ENCODE results near the gene BLTP2.

The BLTP2 gene

DNA sequence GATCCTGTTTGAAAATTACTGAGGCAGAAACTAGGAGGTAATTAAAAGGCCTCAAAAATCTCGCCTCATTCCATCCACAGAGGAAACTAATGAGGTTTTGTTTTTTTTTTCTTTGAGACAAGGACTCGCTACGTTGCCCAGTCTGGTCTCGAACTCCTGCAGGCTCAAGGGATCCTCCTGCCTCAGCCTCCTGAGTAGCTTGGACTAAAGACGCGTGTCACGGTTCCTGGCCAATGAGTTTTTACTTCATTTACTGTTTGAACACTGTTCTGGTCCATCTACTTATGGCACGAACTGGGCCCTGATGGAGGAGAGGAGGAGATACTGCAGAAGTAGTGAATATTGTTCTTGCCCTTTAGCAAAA is 600 bp upstream of the BLTP2 start:
- no peaks in the 10 kb centered on the region for H3K9me3 ChIP-seq (ENCODE audit: insufficient read depth, low read depth, low read length)
- peaks cover 44% of the 10 kb centered on the region for H3K36me3 ChIP-seq (ENCODE audit: insufficient read depth, low read depth, low read length)
- peak overlapping the region; percentile 84; the same call in 1 of the 2 replicates for H3K9ac ChIP-seq (ENCODE audit: low read depth, low read length)
- peaks cover 5% of the 10 kb centered on the region; the same call in 1 of the 2 replicates for H3K4me1 ChIP-seq (ENCODE audit: insufficient read depth, low read length)
- peak overlapping the region; percentile 61 for H3K27ac ChIP-seq (ENCODE audit: low read length)
- no peaks in the 10 kb centered on the region for H3K27me3 ChIP-seq (ENCODE audit: insufficient read depth, low read length)
- H3K4me3 ChIP-seq (ENCODE audit: low read length) = peak overlapping the region; percentile 89

GRCh38 chr17:28643983-28644786 is 773 bp downstream of the BLTP2 start:
- no peaks in the 10 kb centered on the region for H3K9me3 ChIP-seq (ENCODE audit: insufficient read depth, low read depth, low read length)
- peaks cover 56% of the 10 kb centered on the region for H3K36me3 ChIP-seq (ENCODE audit: insufficient read depth, low read depth, low read length)
- H3K27me3 ChIP-seq (ENCODE audit: insufficient read depth, low read length) = no peaks in the 10 kb centered on the region
- peaks cover 5% of the 10 kb centered on the region; the same call in 1 of the 2 replicates for H3K4me1 ChIP-seq (ENCODE audit: insufficient read depth, low read length)
- H3K4me3 ChIP-seq (ENCODE audit: low read length) = peak overlapping the region; percentile 89
- peak overlapping the region; percentile 48 for H3K27ac ChIP-seq (ENCODE audit: low read length)
- H3K9ac ChIP-seq (ENCODE audit: low read depth, low read length) = peak overlapping the region; percentile 84

DNA sequence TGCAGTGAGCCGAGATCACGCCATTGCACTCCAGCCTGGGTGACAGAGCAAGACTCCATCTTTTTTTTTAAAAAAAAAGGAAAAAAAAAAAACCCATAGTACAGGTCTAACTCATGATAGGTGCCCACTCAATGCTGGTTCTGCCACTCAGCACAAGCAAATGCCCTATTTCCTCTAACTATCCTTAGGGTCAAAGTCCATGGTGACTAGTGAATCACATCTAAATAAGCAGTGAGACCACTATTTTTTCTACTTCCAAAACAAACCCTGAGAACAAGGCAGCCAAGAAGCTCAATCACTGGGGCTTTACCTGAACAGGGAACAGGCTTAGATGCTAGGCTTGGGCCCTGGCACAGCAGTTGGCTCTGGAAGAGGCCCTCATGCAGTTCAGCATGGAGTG is 3.4 kb downstream of the BLTP2 start:
- Histone ChIP-seq H3K9ac (ENCODE audit: low read depth, low read length) (no peak overlapping the region), H3K27ac (ENCODE audit: low read length) (no peak overlapping the region)

DNA sequence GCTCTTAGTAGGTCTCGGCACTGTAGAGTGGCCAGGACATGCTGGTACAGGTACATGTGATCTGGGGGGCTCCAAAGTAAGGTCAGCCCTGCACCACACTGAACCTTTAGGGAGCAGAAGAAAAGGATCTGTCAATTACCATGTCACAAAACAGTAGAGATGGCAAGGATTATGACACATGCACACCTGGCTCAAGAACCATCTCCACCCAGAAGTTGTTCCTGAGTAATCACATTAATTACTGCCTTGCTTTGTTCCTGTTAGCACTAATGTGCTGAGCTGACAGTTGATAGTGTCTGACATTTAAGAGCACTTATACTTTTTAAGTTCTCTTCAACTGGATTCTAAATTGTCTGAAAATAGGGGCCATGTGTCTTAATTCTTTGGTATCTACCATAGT is 9.5 kb downstream of the BLTP2 start:
- H3K27ac ChIP-seq (ENCODE audit: low read length) = no peak overlapping the region
- no peaks in the 10 kb centered on the region for H3K9me3 ChIP-seq (ENCODE audit: insufficient read depth, low read depth, low read length)
- peaks cover 99% of the 10 kb centered on the region for H3K36me3 ChIP-seq (ENCODE audit: insufficient read depth, low read depth, low read length)
- no peaks in the 10 kb centered on the region for H3K4me1 ChIP-seq (ENCODE audit: insufficient read depth, low read length)
- H3K27me3 ChIP-seq (ENCODE audit: insufficient read depth, low read length) = no peaks in the 10 kb centered on the region
- H3K9ac ChIP-seq (ENCODE audit: low read depth, low read length) = no peak overlapping the region
- no peak overlapping the region for H3K4me3 ChIP-seq (ENCODE audit: low read length)

More for the DNA sequence above, 3.4 kb downstream of the BLTP2 start:
- Histone ChIP-seq H3K36me3 (ENCODE audit: insufficient read depth, low read depth, low read length) (peaks cover 71% of the 10 kb centered on the region), H3K9me3 (ENCODE audit: insufficient read depth, low read depth, low read length) (no peaks in the 10 kb centered on the region), H3K4me1 (ENCODE audit: insufficient read depth, low read length) (peaks cover 5% of the 10 kb centered on the region; the same call in 1 of the 2 replicates), H3K4me3 (ENCODE audit: low read length) (no peak overlapping the region), H3K27me3 (ENCODE audit: insufficient read depth, low read length) (no peaks in the 10 kb centered on the region)

- H3K4me1 ChIP-seq (ENCODE audit: insufficient read depth, low read length) = no peaks in the 10 kb centered on the region
- no peak overlapping the region for H3K4me3 ChIP-seq (ENCODE audit: low read length)
- H3K9ac ChIP-seq (ENCODE audit: low read depth, low read length) = no peak overlapping the region
- no peaks in the 10 kb centered on the region for H3K27me3 ChIP-seq (ENCODE audit: insufficient read depth, low read length)
- peaks cover 100% of the 10 kb centered on the region for H3K36me3 ChIP-seq (ENCODE audit: insufficient read depth, low read depth, low read length)
- no peaks in the 10 kb centered on the region for H3K9me3 ChIP-seq (ENCODE audit: insufficient read depth, low read depth, low read length)
- H3K27ac ChIP-seq (ENCODE audit: low read length) = no peak overlapping the region
Measured at GRCh38 chr17:28634206-28634865, 10.6 kb downstream of the BLTP2 start.

DNA sequence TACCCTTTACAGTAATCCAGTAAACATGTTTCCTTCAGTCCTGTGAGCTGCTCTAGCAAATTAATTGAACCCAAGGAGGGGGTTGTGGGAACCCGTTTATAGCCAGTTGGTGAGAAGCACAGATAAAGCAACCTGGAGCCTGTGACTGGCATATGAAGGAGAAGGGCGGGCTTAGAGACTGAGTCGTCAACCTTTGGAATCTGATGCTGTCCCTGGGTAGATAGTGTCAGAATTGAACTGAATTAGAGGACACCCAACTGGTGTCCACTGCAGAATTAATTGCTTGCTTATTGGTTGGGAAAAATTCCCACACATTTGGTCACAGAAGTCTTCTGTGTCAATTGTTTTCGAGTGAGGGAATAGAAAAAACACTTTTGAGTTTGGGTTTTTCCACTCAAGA is 18.1 kb downstream of the BLTP2 start:
- Histone ChIP-seq H3K9ac (ENCODE audit: low read depth, low read length) (no peak overlapping the region), H3K9me3 (ENCODE audit: insufficient read depth, low read depth, low read length) (no peaks in the 10 kb centered on the region), H3K27ac (ENCODE audit: low read length) (no peak overlapping the region), H3K4me1 (ENCODE audit: insufficient read depth, low read length) (no peaks in the 10 kb centered on the region), H3K27me3 (ENCODE audit: insufficient read depth, low read length) (no peaks in the 10 kb centered on the region), H3K36me3 (ENCODE audit: insufficient read depth, low read depth, low read length) (peaks cover 93% of the 10 kb centered on the region), H3K4me3 (ENCODE audit: low read length) (no peak overlapping the region)

DNA sequence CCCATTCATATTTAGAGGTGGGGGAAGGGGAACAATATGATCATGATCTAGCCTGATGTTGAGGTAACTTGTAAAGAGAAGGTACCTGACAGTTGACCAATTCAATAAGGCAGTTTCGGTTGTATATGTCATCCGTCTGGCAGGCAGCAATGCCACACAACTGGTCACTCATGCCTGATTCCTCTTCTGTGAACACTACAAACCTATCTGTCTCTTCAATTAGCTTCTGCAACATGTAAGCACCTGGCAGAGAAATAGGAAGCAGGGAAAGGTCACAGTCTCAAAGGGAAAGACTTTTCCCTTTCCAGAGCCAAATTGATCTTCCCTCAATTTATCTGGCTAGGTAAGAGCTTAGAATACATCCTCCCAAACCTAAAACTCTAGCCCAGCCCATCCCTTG is 20.8 kb downstream of the BLTP2 start:
- Histone ChIP-seq H3K4me1 (ENCODE audit: insufficient read depth, low read length) (no peaks in the 10 kb centered on the region), H3K27ac (ENCODE audit: low read length) (no peak overlapping the region), H3K9ac (ENCODE audit: low read depth, low read length) (no peak overlapping the region), H3K4me3 (ENCODE audit: low read length) (no peak overlapping the region), H3K9me3 (ENCODE audit: insufficient read depth, low read depth, low read length) (no peaks in the 10 kb centered on the region), H3K36me3 (ENCODE audit: insufficient read depth, low read depth, low read length) (peaks cover 94% of the 10 kb centered on the region), H3K27me3 (ENCODE audit: insufficient read depth, low read length) (no peaks in the 10 kb centered on the region)

- no peak overlapping the region for H3K27ac ChIP-seq (ENCODE audit: low read length)
- peaks cover 97% of the 10 kb centered on the region for H3K36me3 ChIP-seq (ENCODE audit: insufficient read depth, low read depth, low read length)
Measured at GRCh38 chr17:28623696-28624095, 21.3 kb downstream of the BLTP2 start.

GRCh38 chr17:28622186-28622585 is 22.8 kb downstream of the BLTP2 start:
- Histone ChIP-seq H3K4me1 (ENCODE audit: insufficient read depth, low read length) (no peaks in the 10 kb centered on the region), H3K9me3 (ENCODE audit: insufficient read depth, low read depth, low read length) (no peaks in the 10 kb centered on the region), H3K36me3 (ENCODE audit: insufficient read depth, low read depth, low read length) (peaks cover 97% of the 10 kb centered on the region), H3K27ac (ENCODE audit: low read length) (no peak overlapping the region), H3K4me3 (ENCODE audit: low read length) (no peak overlapping the region), H3K27me3 (ENCODE audit: insufficient read depth, low read length) (no peaks in the 10 kb centered on the region), H3K9ac (ENCODE audit: low read depth, low read length) (no peak overlapping the region)

More at GRCh38 chr17:28623696-28624095, 21.3 kb downstream of the BLTP2 start:
- H3K9ac ChIP-seq (ENCODE audit: low read depth, low read length) = no peak overlapping the region
- no peaks in the 10 kb centered on the region for H3K4me1 ChIP-seq (ENCODE audit: insufficient read depth, low read length)
- no peak overlapping the region for H3K4me3 ChIP-seq (ENCODE audit: low read length)
- no peaks in the 10 kb centered on the region for H3K27me3 ChIP-seq (ENCODE audit: insufficient read depth, low read length)
- no peaks in the 10 kb centered on the region for H3K9me3 ChIP-seq (ENCODE audit: insufficient read depth, low read depth, low read length)

DNA sequence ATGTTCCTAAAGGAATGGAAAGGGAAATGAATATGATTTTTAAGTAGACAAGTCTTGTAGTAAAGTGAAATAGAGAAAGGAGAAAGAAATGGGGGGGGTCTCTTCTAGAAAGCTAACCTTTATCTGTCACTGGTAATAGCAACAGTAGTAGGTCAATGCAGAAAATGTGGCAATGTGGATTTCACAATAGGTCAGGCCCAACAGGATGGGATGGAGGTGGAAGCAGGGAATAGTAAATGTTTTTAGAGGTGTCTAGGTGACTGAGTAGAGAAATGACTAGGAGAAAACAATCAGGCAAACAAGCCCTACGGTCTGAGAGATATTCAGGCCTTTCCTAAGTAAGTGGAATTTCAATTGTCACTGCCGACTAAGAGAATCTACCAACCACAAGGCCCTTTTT is 24.9 kb downstream of the BLTP2 start:
- no peak overlapping the region for H3K9ac ChIP-seq (ENCODE audit: low read depth, low read length)
- no peaks in the 10 kb centered on the region for H3K9me3 ChIP-seq (ENCODE audit: insufficient read depth, low read depth, low read length)
- H3K27ac ChIP-seq (ENCODE audit: low read length) = no peak overlapping the region
- H3K27me3 ChIP-seq (ENCODE audit: insufficient read depth, low read length) = no peaks in the 10 kb centered on the region
- peaks cover 100% of the 10 kb centered on the region for H3K36me3 ChIP-seq (ENCODE audit: insufficient read depth, low read depth, low read length)
- H3K4me1 ChIP-seq (ENCODE audit: insufficient read depth, low read length) = no peaks in the 10 kb centered on the region
- H3K4me3 ChIP-seq (ENCODE audit: low read length) = no peak overlapping the region

DNA sequence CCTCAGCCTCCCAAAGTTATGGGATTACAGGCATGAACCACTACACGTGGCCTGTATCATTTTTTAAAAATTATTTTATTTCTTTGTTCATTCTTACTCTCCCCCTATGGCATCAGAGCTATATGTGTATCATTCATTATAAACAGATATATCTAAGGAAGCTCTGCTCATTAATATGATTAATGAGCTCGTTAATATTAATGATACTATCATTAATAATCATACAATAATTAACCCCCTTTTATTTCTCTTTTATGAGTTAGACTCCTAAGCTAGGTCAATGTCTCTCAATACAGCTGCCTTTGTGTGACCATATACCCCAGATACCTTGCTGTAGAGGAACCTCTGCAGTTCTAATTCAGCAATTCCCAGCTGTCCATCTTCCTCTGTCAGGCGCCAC is 26.5 kb downstream of the BLTP2 start:
- Histone ChIP-seq H3K27me3 (ENCODE audit: insufficient read depth, low read length) (no peaks in the 10 kb centered on the region), H3K9ac (ENCODE audit: low read depth, low read length) (no peak overlapping the region), H3K36me3 (ENCODE audit: insufficient read depth, low read depth, low read length) (peaks cover 99% of the 10 kb centered on the region), H3K9me3 (ENCODE audit: insufficient read depth, low read depth, low read length) (no peaks in the 10 kb centered on the region), H3K27ac (ENCODE audit: low read length) (no peak overlapping the region), H3K4me3 (ENCODE audit: low read length) (no peak overlapping the region), H3K4me1 (ENCODE audit: insufficient read depth, low read length) (no peaks in the 10 kb centered on the region)

GRCh38 chr17:28616281-28616680 is 28.7 kb downstream of the BLTP2 start:
- no peaks in the 10 kb centered on the region for H3K4me1 ChIP-seq (ENCODE audit: insufficient read depth, low read length)
- H3K9ac ChIP-seq (ENCODE audit: low read depth, low read length) = no peak overlapping the region
- H3K9me3 ChIP-seq (ENCODE audit: insufficient read depth, low read depth, low read length) = no peaks in the 10 kb centered on the region
- H3K36me3 ChIP-seq (ENCODE audit: insufficient read depth, low read depth, low read length) = peaks cover 98% of the 10 kb centered on the region
- H3K27ac ChIP-seq (ENCODE audit: low read length) = no peak overlapping the region
- H3K4me3 ChIP-seq (ENCODE audit: low read length) = no peak overlapping the region
- H3K27me3 ChIP-seq (ENCODE audit: insufficient read depth, low read length) = no peaks in the 10 kb centered on the region

Measured in iPS-20b (cell line).